ENCODE measurements around the gene LPCAT1.
"Not testable (repeated sequence)": the region's sequence is repeated elsewhere in the genome, so short reads cannot be mapped to it uniquely, and the experiment has no call there.

The LPCAT1 gene

DNA sequence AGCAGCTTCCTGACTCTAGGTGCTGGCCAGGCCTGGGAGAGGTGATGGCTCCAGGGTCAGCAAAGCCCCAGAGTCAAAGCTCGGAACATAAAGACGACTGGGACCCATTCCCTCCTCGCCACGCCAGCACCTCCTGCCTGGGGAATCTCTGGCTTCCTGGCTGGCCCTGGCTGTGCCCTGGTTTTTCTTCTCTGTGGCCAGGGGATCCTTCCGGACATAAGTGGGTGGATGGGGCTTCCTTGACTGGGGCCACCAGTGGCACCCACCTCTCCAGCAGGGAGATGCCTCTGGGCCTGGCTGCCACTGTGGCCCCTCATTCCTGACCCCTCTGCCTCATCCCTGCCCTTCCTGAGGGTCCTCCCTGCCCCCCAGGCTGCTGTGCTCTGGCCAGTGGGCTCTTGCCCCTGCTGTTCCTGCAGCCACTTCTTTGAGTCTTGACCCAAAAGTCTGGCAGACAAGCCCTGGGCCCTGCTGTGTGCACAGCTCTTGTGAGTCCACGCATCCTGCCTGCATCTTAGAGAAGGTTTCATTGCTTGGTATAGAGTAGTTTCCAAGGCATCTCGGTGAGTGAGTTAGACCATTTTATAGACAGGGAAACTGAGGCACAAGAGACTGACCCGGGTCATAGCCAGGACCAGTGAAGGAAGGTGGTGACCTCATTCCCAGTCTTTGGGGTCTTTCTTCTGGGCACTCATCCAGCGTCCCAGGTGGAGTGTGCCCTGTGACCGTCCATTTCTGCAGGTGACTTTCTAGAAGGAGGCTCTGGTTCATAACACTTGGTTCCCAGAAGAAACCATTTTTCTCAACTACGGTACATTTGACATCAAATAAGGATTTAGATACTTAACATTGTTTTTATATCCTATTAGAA lies 17.3 kb upstream of the LPCAT1 start:
- no peak for DNase-seq

GRCh38 chr5:1540166-1540565 lies 16.4 kb upstream of the LPCAT1 start:
- no peak for DNase-seq

GRCh38 chr5:1539393-1540161 lies 15.8 kb upstream of the LPCAT1 start:
- not testable (repeated sequence) for DNase-seq

GRCh38 chr5:1538741-1539392 lies 15.1 kb upstream of the LPCAT1 start:
- no peak for DNase-seq

DNA sequence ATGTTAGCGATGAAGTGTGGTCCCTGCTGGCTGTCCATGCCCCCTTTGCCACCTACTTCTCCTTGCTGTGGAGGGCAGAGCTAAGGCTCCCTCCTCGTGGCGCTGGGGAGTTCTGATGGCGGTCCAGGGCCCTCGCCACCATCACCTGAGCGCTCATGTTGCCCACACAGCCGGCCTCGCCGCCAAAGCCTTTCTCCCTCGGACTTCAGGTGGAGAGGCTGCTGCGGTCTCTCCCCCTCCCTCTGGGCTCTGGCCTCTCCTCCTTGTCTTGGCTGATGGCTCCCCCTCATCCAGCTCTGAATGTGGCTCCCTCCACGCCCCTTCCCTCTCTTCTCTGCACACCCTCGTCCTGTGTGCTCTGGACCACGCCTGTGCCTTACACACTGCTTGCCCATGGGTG lies 14.5 kb upstream of the LPCAT1 start:
- DNase-seq: no peak

DNA sequence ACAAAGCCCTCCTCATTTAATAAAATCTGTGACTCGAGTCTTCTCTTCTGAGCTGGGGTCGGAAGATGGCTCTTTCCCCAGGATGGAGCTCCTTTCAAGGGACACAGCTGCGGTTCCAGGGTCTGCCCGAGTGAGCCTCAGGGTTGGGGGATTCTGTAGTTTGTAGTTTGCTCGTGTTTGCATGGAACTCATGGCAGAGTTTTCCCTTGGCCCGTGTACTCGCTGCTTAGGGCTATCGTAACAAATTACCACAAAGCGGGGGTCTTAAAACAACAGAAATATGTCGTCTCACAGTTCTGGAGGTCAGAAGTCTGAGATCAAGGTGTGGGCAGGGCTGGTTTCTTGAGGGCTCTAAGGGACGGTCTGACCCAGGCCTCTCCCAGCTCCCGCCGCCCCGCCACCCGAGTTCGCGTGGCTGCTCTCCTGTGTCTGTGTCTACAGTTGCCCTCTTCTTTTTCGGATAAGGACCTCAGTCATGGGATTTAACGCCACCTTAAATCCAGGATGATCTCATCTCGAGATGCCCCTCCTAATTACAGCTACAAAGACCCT lies 13.9 kb upstream of the LPCAT1 start:
- DNase-seq: no peak

- DNase-seq: no peak
These were observed 13.3 kb upstream of the LPCAT1 start for GRCh38 chr5:1536871-1537602.

DNA sequence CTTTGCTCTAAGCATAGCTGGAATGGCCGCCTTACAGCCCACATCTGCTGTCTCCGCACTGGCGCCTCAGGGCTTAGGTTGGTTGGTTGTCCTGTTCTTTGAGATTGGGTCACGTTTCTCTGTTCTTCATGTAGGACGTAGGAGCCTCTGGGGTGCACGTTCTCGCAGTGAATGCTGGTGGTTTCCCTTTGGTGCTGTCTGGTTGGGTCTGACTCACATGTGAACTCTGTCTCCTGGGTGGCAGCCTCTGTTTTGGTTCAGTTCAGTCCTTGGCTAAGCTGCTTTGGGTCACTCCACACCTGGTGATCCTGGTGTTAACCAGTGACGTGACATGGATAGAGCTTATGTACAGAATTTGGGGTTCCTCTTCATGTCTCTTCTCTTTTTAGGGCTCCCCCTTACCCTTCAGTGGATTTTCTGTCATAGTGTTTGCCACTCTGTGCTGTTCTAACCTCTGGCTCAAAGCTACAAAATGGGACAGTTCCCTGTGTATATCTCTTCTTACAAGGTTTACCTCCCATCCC lies 12.6 kb upstream of the LPCAT1 start:
- peak; percentile 68 for DNase-seq

DNA sequence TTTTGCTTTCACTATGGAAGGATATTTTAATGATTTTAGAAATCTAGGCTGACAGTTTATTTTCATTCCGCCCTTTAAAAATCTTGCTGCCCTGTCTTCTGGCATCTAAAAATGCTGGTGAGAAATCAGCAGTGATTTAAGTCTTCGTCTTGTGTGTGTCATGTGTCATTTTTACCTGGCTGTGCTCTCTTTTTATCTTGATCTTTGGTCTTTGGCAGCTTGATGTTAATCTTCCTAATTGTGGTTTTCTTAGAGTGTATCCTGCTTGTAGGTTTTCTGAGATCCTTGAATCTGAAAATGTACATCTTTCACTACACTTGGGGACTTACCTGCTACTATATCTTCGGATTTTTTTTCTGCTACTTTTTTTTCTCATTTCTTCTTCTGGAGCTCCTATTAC lies 11.9 kb upstream of the LPCAT1 start:
- no peak for DNase-seq

GRCh38 chr5:1532384-1532783 lies 8.6 kb upstream of the LPCAT1 start:
- DNase-seq: no peak

DNA sequence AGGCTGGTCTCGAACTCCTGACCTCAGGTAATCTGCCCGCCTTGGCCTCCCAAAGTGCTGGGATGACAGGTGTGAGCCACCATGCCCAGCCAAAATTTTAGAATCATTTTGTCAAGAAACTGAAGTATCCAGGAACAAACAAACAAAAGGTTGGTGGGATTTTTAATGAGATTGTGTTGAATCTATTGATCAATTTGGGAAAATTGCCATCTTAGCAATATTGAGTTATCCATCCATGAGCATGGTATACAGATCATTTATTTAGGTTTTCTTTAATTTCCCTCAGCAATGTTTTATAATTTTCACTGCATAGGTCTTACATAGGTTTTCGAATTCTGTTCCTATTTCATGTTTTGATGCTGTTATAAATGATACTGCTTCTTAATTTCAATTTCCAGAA lies 5.7 kb upstream of the LPCAT1 start:
- no peak for DNase-seq

- no peak for DNase-seq
These were observed 3.9 kb upstream of the LPCAT1 start for GRCh38 chr5:1527533-1528205.

GRCh38 chr5:1526681-1527131 lies 2.9 kb upstream of the LPCAT1 start:
- no peak for DNase-seq

GRCh38 chr5:1526190-1526631 lies 2.5 kb upstream of the LPCAT1 start:
- no peak for DNase-seq

- no peak for DNase-seq
These were observed 1.9 kb upstream of the LPCAT1 start for GRCh38 chr5:1525624-1526189.

DNA sequence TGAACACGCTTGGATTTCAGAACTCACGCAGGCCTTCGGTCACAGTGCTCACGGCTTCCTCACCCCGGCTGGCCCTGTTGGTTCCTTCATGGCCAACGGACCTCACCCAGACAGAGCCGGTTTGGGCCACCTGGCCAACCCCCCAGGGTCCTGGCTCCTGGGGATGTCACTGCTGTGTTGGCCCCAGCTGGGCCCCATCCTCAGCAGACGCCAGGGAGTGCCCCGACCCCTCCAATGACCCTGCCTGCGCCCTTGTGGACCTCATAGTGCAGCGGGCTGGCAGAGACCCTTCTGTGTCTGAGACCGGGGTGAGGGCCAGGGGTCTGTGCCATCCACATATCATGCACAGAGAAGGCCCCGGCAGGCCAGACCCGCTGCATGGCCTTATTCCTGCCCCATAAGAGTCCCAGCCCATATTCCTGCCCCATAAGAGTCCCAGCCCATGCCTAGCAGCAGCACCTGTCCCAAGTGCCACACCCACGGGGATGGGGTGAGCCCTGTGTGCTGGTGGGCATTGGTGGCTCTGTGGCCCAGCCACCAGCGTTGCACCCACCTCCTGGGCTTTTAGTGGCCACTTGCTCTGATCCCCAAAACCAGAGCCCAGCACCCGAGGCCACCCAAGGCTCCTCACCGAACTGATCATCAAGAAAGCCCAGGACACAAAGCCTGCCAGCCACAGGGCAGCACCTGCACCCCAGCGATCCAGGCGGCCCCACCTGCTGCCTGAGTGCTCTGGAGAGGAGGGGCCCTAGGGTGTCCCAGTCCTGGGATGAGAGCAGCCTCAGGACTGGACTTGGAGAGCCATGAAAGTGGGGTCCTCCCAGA lies 1.3 kb upstream of the LPCAT1 start:
- DNase-seq: no peak

GRCh38 chr5:1524481-1524798 lies 680 bp upstream of the LPCAT1 start:
- DNase-seq: no peak

GRCh38 chr5:1523480-1523792 lies 324 bp downstream of the LPCAT1 start:
- DNase-seq: no peak

GRCh38 chr5:1522601-1523479 lies 920 bp downstream of the LPCAT1 start:
- DNase-seq: no peak

Data from activated gamma-delta T cell treated with Interleukin-2 at 50 U/mL for 16 hours (primary cell).